Stimulated activated CD4-positive, alpha-beta T cell treated with anti-CD3 and anti-CD28 coated beads, Interleukin-4, amount 100 ng/mL, for 4 hours (primary cell): Measurements from ENCODE around the gene LHFPL4.
"Not testable (repeated sequence)": the region's sequence is repeated elsewhere in the genome, so short reads cannot be mapped to it uniquely, and the experiment has no call there.

Experiments used
- DNase-seq, 2 experiments: peaks; one replicate each; pipeline ENCODE4 v3.0.0-alpha.2; 2020

Gene LHFPL4

GRCh38 chr3:9534429-9534828 is 19.2 kb downstream of the LHFPL4 start:
- no peak for DNase-seq

- DNase-seq: no peak
Observed at GRCh38 chr3:9525078-9525477, 28.5 kb downstream of the LHFPL4 start.

- DNase-seq: no peak
Observed at GRCh38 chr3:9514956-9515355, 38.7 kb downstream of the LHFPL4 start.

- DNase-seq: no peak
Observed at GRCh38 chr3:9514306-9514705, 39.3 kb downstream of the LHFPL4 start.

GRCh38 chr3:9512456-9513045 is 41.1 kb downstream of the LHFPL4 start:
- no peak for DNase-seq

- DNase-seq: no peak
Observed at GRCh38 chr3:9508781-9509180, 44.8 kb downstream of the LHFPL4 start.

- no peak for DNase-seq
Observed at GRCh38 chr3:9507586-9508578, 45.7 kb downstream of the LHFPL4 start.

GRCh38 chr3:9503283-9503682 is 50.3 kb downstream of the LHFPL4 start:
- peak; percentile 48 to 67 for DNase-seq

GRCh38 chr3:9501226-9501625 is 52.4 kb downstream of the LHFPL4 start:
- DNase-seq: no peak

- peak; percentile 21 to 65 for DNase-seq
Observed at GRCh38 chr3:9500108-9501050, 53.2 kb downstream of the LHFPL4 start.

- DNase-seq: no peak
Observed at GRCh38 chr3:9499455-9500107, 54.0 kb downstream of the LHFPL4 start.

- no peak for DNase-seq
Observed at GRCh38 chr3:9498781-9499180, 54.8 kb downstream of the LHFPL4 start.

GRCh38 chr3:9497821-9498565 is 55.6 kb downstream of the LHFPL4 start:
- DNase-seq: no peak

GRCh38 chr3:9496893-9497292 is 56.7 kb downstream of the LHFPL4 start:
- DNase-seq: no peak

GRCh38 chr3:9494036-9494435 is 59.6 kb downstream of the LHFPL4 start:
- not testable (repeated sequence) for DNase-seq

GRCh38 chr3:9491506-9491905 is 62.1 kb downstream of the LHFPL4 start:
- DNase-seq: no peak

- no peak for DNase-seq
Observed at GRCh38 chr3:9485248-9485647, 68.4 kb downstream of the LHFPL4 start.

GRCh38 chr3:9480265-9480664 is 73.4 kb downstream of the LHFPL4 start:
- DNase-seq: no peak

- no peak for DNase-seq
Observed at GRCh38 chr3:9476935-9477334, 76.7 kb downstream of the LHFPL4 start.

GRCh38 chr3:9474482-9474881 is 79.1 kb downstream of the LHFPL4 start:
- no peak for DNase-seq

- no peak for DNase-seq
Observed at GRCh38 chr3:9473496-9474065, 80.0 kb downstream of the LHFPL4 start.
